Cardiac muscle cell (in vitro differentiated cells and primary cell): ENCODE results near the gene KNOP1. TPM values are rescaled to one million over a fixed set of nuclear protein-coding genes. Genes with fewer than 3 reads are reported as not detected.

Source experiments
- DNase-seq, 2 donors: peaks; one replicate each; pipeline versions ENCODE4 v3.0.0 to v3.0.0-alpha.2; 2010 to 2017; ENCODE audit warnings: low read depth in 1 of 2, low spot score in 1 of 2
- H3K27ac ChIP-seq: fragments of 200-600 bp; sonication (generic); 2 replicates; pipeline ENCODE4 v1.5.1; 2016
- H3K27me3 ChIP-seq: fragments of 200-600 bp; sonication (generic); 2 replicates; pipeline ENCODE4 v1.6.0; 2016; ENCODE audit warnings: control low read depth
- H3K36me3 ChIP-seq: fragments of 200-600 bp; sonication (generic); 2 replicates; pipeline ENCODE4 v1.5.1; 2016; ENCODE audit warnings: control low read depth
- H3K4me1 ChIP-seq: fragments of 200-600 bp; sonication (generic); 2 replicates; pipeline ENCODE4 v1.8.1; 2017; ENCODE audit warnings: low read depth, mild to moderate bottlenecking, mixed run types
- H3K4me3 ChIP-seq: fragments of 200-600 bp; sonication (generic); 2 replicates; pipeline ENCODE4 v1.5.1; 2016; ENCODE audit warnings: mild to moderate bottlenecking
- H3K9me3 ChIP-seq: fragments of 200-600 bp; sonication (generic); 2 replicates; pipeline ENCODE4 v1.5.1; 2017; ENCODE audit warnings: low read depth, mild to moderate bottlenecking, control low read depth
- CTCF ChIP-seq: IDR thresholded peaks from 2 replicates; pipeline ENCODE4 v1.5.1; 2012; ENCODE audit warnings: low read depth, mild to moderate bottlenecking, low read length
- polyA plus RNA-seq: library from polyadenylated mRNA; unstranded; fragments of >200 nt; fragmentation: Nextera tagmentation; extraction: Ambion mirVana; gene quantifications from 2 replicates; pipeline ENCODE4 v1.2.1, GENCODE V29; 2016
- total RNA-seq: library from RNA; depleted of rRNA; stranded (reverse); fragments of >200 nt; gene quantifications from 2 replicates; pipeline ENCODE4 v1.2.3, GENCODE V29; 2016

The KNOP1 gene
- total and polyA plus RNA-seq, 2 experiments from 2014 or later = 19.6 to 22.9 TPM

GRCh38 chr16:19654147-19654546, 63.9 kb downstream of the KNOP1 start:
- TF ChIP-seq CTCF = no peak
- no peak overlapping the region for H3K27ac ChIP-seq
- no peaks in the 10 kb centered on the region for H3K4me1 ChIP-seq
- DNase-seq = no peak
- peaks cover 29% of the 10 kb centered on the region for H3K36me3 ChIP-seq
- no peaks in the 10 kb centered on the region for H3K9me3 ChIP-seq
- H3K4me3 ChIP-seq = no peak overlapping the region
- no peaks in the 10 kb centered on the region for H3K27me3 ChIP-seq

Other genes starting within 250 kb of the KNOP1 start
- gene GDE1, start 196.1 kb downstream of the KNOP1 start, total RNA-seq = 52.7 and 82.3 TPM in 2 replicates
- gene GDE1, start 196.1 kb downstream of the KNOP1 start, polyA plus RNA-seq = 67.5 and 84.6 TPM in 2 replicates
- 6.4 and 11.7 TPM in 2 replicates for gene CCP110, start 194.3 kb downstream of the KNOP1 start, total RNA-seq
- gene CCP110, start 194.3 kb downstream of the KNOP1 start, polyA plus RNA-seq = 8.6 and 11.9 TPM in 2 replicates
- 31.5 and 32.5 TPM in 2 replicates for gene VPS35L, start 162.5 kb downstream of the KNOP1 start, total RNA-seq
- 61.6 and 63.0 TPM in 2 replicates for gene VPS35L, start 162.5 kb downstream of the KNOP1 start, polyA plus RNA-seq
- gene IQCK, start within 50 bp of the KNOP1 start, total RNA-seq = 13.9 and 18.4 TPM in 2 replicates
- 13.2 and 17.1 TPM in 2 replicates for gene IQCK, start within 50 bp of the KNOP1 start, polyA plus RNA-seq
- 15.5 and 17.5 TPM in 2 replicates for gene GPRC5B, start 166.6 kb upstream of the KNOP1 start, total RNA-seq
- 14.7 and 21.9 TPM in 2 replicates for gene GPRC5B, start 166.6 kb upstream of the KNOP1 start, polyA plus RNA-seq